ENCODE measurements around the gene RHBDF1. TPM values are rescaled to one million over a fixed set of nuclear protein-coding genes. Genes with fewer than 3 reads are reported as not detected.

RHBDF1 gene
- total RNA-seq (2014; rRNA removed; shearing (Covaris generic)) = 22.2 and 23.3 TPM in 2 replicates
- 99.6 and 117 TPM in 2 replicates for polyA plus RNA-seq (2014; cell fraction: nucleus; rRNA removed)

DNA sequence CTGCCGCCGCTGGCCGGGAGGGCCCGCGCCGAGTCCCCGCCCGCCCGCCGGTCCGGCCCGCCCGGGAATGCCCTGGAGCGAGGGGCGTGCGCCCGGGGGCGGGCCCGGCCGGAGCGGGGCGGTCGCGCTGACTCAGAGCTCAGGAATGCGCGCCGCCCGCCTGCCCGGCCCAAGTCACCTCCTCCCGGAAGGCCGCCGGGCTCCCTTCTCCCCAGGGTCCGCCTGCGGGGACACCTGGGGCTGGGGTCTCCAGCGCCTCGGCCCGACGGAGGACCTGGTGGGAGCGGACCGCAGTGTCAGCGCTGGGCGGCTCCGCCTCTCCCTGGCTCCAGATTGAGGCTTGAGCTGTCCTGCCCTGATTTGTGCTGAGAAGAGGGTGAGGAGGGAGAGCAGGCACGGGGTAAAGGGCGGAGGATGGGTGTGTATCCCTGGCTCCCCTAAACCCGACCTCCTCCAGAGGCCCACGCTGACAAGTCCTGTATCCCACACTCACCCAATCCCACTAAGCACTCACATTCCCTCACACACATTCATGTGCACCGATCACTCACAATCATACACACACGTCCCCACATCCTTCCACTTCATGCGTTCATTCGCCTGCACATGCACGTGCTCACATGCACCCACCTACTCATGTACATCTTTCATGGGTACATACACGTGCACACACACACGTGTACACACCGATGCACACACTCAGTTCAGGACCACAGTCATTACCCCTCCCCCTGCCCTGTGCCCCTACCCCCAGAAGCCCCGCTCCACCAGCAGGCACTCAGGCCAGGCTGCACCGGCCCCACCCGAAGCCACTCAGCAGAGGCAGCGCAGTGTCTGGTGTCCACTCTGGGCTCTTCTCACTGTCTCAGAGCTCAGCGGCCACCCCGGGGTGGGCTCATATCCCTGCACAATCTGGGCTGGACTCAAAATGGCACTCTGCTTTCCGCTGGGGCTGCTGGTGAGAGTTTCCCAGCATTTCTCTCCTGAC lies at the start of gene RHBDF1:
Gene RHBDF1, minus strand, starts transcription at position 71 of the 988 bp plus-strand sequence. CDS start 7,616 bp downstream, outside the sequence.
- peak; percentile 44 for DNase-seq (ENCODE audit: extremely low read depth, low read depth)

DNA sequence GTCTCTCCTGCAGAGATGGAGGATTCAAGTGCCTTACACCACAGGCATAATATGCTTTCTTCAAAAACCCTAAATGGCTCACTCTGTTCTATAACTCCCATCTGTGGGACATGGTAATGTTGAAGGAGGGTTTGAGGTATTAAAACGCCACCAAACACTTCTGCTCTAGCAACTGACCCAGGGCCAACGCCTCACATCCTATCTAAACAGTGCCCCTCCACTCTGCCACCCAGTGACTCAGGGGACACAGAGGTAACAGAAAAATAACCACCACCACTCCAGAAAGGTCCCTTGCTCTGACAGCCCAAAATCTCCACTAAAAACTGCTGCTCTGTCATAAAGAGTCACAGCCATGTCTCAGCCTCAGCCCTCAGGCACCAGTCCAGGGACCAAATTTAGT lies 48.3 kb upstream of the RHBDF1 start:
- no peak for DNase-seq (ENCODE audit: extremely low read depth, low read depth)

- no peak for DNase-seq (ENCODE audit: extremely low read depth, low read depth)
Observed at GRCh38 chr16:119835-120491, 47.5 kb upstream of the RHBDF1 start.

DNA sequence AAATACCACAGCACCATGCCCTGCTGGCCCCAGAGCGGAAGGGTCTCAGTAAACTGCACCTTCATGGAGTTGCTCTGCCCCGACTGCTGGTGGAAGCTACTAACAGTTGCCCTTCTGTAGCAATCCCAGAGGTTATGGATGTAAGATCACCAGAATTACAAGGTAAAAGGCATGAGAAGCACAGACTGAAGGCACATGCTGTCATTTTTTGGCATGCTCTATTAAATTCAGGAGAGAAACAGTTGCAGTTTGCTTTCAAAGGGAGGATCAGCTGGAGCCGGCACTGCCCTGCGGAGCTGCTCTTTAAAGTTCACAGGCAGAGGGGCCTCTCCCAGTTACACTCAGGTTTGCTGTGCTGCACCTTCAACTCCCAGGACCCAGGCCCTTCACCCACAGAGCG lies 46.9 kb upstream of the RHBDF1 start:
- DNase-seq (ENCODE audit: extremely low read depth, low read depth) = no peak

DNA sequence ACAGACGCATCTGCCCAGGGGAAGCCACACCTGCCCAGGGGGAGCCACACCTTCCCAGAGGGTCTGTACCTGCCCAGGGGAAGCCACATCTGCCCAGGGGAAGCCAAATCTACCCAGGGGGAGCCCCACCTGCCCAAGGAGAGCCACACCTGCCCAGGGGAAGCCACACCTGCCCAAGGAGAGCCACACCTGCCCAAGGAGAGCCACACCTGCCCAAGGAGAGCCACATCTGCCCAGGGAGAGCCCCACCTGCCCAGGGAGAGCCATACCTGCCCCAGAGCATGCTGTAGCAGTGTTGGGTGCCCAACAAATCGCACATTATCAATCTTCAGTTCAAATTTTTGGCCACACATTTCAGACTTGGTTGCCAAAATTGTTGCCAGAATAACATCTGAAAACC lies 46.4 kb upstream of the RHBDF1 start:
- no peak for DNase-seq (ENCODE audit: extremely low read depth, low read depth)

GRCh38 chr16:117379-118365 lies 45.2 kb upstream of the RHBDF1 start:
- DNase-seq (ENCODE audit: extremely low read depth, low read depth) = peak; percentile 34

- DNase-seq (ENCODE audit: extremely low read depth, low read depth) = no peak
Observed at GRCh38 chr16:116015-116414, 43.6 kb upstream of the RHBDF1 start.

- DNase-seq (ENCODE audit: extremely low read depth, low read depth) = no peak
Observed at GRCh38 chr16:114327-114726, 41.9 kb upstream of the RHBDF1 start.

- no peak for DNase-seq (ENCODE audit: extremely low read depth, low read depth)
Observed at GRCh38 chr16:112153-112840, 39.9 kb upstream of the RHBDF1 start.

DNA sequence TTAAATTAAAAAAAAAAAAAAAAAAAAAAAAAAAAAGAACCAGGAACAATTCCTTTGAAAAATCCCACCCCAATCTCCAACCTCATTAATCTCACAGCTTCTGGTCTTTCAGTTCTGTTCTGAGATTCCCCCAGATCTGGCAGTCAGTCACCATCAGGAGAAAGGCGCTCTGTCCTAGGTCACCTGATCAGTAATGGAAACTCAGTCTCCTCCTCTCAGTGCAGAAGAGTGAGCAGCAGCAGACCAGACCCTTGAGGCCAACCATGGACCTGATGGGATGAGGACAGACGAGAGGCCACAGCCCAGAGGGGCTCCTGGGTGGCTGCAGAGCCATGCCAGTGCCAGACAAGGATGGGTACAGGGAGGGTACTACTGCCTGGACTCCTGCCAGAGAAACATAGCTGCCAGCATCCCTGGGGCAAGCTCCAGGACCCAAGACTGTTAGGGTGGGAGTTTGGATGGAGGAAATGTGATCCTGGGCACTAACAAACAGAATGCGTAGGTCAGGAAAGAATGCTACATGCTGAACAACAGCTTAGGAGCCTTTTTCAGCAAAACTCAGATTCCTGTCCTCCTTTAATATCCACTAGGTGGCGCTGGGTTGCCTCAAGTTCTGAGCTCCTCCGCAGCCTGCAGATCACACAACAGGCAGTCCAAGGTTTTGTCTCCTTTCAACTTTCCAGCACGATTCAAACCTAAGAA lies 34.3 kb upstream of the RHBDF1 start:
- DNase-seq (ENCODE audit: extremely low read depth, low read depth) = peak; percentile 72

- DNase-seq (ENCODE audit: extremely low read depth, low read depth) = no peak
Observed at GRCh38 chr16:105521-105920, 33.1 kb upstream of the RHBDF1 start.

- DNase-seq (ENCODE audit: extremely low read depth, low read depth) = no peak
Observed at GRCh38 chr16:104928-105327, 32.5 kb upstream of the RHBDF1 start.

- no peak for DNase-seq (ENCODE audit: extremely low read depth, low read depth)
Observed at GRCh38 chr16:104355-104754, 31.9 kb upstream of the RHBDF1 start.

- no peak for DNase-seq (ENCODE audit: extremely low read depth, low read depth)
Observed at GRCh38 chr16:102060-102855, 29.8 kb upstream of the RHBDF1 start.

GRCh38 chr16:101586-101985 lies 29.2 kb upstream of the RHBDF1 start:
- no peak for DNase-seq (ENCODE audit: extremely low read depth, low read depth)

GRCh38 chr16:100989-101388 lies 28.6 kb upstream of the RHBDF1 start:
- no peak for DNase-seq (ENCODE audit: extremely low read depth, low read depth)

DNA sequence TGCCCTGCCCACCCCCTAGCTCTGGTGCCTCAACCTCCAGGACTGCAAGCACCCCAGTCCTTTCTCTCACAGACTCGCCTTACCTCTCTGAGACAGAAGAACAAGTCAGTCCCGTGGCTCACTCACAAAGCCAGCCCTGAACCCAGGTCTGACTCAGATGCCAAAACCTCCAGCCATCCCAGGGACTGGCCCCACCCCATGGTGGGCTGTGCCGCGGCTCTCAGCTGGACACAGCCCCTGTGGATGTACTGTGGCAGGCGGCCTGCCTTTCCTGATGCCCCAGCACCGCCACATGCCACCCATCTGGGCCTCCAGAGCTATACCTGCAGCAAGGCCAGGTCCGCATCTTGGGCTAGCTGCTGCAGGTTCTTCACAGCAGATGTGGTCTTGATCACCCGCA lies 25.4 kb upstream of the RHBDF1 start:
- no peak for DNase-seq (ENCODE audit: extremely low read depth, low read depth)

DNA sequence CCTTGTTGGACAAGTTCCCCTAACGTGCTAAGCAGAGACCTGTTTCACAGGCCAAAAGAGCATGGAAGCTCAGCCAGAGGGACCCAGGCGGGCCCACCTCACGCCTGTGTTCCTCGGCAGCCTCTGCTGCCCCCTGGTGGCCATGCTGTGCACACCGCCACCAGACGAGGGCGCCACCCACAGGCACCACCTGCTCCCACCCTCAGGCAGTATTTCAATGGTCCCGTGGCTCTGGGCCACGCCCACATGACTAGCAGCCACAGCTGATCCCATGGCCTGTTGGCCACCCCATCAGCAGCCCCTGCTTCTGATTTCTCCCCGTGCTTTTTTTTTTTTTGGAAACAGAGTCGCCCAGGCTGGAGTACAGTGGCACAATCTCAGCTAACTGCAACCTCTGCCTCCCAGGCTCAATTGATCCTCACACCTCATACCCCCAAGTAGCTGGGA lies 24.5 kb upstream of the RHBDF1 start:
- DNase-seq (ENCODE audit: extremely low read depth, low read depth) = peak; percentile 89

All from NCI-H460 (cell line).